Heart left ventricle (tissue), 13 donors: ENCODE results near the gene HDAC4.

ENCODE experiments used
- POLR2A ChIP-seq, 2 donors: fragments of 450-650 bp; IDR thresholded peaks; one replicate each; pipeline ENCODE4 v1.6.1; 2017; ENCODE audit warnings: antibody characterized with exemption in 2 of 2, mild to moderate bottlenecking in 2 of 2, moderate library complexity in 2 of 2
- TF ChIP-seq, protein P1 (sequence below), 12 donors: fragments of 200-600 bp; sonication (generic) in 4 of 12; IDR thresholded peaks; one replicate each; pipeline versions ENCODE4 v1.5.0 to v1.8.0; 2018 to 2022; ENCODE audit warnings: antibody characterized with exemption in 12 of 12, mild to moderate bottlenecking in 5 of 12
- donor health status: ischemic (EF 13 %, LVEDD 7.1; RV severe dilation, severe dysfunction).
- donor health status: DM: no; HTN: yes; CAD: no.
- donor health status: DM: no; HTN: no; CAD: no.
- donor health status: ischemic (EF 25% LVEDD 6.9; RV normal size, moderate dysfunction).
- donor health status: ischemic (EF 25% LVEDD 5.7; RV mildly dilated, moderate dysfunction).
- donor health status: ischemic (EF 35%, LVEDD 5.7; RV mildly dilated, moderate dysfunction).
- donor health status: nonischemic (EF 11% LVEDD 7.7; RV severe dilation, severe dysfunction).
- donor health status: DM: yes; HTN: yes; CAD: no.
- donor health status: PGD.
- donor health status: ischemic (EF 29% LVEDD 5.4; RV normal size, mild dysfunction).
- donor health status: nonischemic (EF 23%, LVEDD 6.1; RV moderate dilation, normal function).

DNA sequence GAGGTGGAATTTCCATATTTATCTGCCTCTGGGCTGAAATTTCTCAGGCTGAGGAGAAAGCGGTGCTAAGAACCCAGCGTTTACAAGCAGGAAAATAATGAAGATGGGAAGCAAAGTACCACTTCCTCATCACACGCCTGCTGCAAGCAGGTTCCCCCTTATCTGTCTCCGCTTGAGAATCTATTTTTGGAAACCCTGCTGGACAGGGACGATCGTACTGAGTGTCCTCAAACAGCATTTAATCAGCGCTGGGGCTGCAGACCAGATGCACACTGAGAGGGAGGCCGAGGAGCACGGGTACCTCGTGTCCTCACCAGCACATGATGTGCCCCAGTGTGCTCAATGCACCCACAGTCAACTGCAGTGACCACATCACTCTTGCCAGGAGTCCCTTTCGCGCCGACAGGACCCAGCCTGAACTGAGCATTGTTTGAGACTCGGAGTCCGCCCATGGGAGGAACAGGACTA, 160.4 kb downstream of the HDAC4 start:
- TF ChIP-seq, protein P1, sequence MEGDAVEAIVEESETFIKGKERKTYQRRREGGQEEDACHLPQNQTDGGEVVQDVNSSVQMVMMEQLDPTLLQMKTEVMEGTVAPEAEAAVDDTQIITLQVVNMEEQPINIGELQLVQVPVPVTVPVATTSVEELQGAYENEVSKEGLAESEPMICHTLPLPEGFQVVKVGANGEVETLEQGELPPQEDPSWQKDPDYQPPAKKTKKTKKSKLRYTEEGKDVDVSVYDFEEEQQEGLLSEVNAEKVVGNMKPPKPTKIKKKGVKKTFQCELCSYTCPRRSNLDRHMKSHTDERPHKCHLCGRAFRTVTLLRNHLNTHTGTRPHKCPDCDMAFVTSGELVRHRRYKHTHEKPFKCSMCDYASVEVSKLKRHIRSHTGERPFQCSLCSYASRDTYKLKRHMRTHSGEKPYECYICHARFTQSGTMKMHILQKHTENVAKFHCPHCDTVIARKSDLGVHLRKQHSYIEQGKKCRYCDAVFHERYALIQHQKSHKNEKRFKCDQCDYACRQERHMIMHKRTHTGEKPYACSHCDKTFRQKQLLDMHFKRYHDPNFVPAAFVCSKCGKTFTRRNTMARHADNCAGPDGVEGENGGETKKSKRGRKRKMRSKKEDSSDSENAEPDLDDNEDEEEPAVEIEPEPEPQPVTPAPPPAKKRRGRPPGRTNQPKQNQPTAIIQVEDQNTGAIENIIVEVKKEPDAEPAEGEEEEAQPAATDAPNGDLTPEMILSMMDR (IDR thresholded peaks at IDR 0.05), result no peak
- TF ChIP-seq POLR2A (IDR thresholded peaks at IDR 0.05), result no peak
